GM18526 (cell line): ENCODE data around the gene KIAA1958.

Experiments
- POLR2A ChIP-seq: IDR thresholded peaks from 3 replicates; pipeline ENCODE4 v1.6.1; 2011; ENCODE audit not compliant: insufficient read length; ENCODE audit errors: extremely low read depth

The KIAA1958 gene, protein sequence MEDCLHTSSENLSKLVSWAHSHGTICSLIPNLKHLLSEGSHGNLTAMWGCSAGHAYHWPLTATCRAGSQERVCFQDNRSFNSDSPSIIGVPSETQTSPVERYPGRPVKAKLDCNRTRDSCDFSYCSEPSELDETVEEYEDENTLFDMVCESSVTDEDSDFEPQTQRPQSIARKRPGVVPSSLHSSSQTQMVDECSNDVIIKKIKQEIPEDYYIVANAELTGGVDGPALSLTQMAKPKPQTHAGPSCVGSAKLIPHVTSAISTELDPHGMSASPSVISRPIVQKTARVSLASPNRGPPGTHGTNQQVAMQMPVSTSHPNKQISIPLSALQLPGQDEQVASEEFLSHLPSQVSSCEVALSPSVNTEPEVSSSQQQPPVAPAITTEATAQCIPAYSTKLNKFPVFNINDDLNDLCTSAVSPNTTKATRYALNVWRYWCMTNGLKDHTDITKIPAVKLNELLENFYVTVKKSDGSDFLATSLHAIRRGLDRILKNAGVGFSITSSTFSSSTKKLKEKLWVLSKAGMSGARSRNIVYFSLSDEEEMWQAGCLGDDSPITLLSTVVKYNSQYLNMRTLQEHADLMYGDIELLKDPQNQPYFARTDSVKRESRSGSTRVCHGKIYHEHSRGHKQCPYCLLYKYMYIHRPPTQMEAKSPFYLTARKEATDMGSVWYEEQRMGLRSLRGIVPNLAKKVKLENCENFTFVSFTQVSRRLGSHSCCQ

DNA sequence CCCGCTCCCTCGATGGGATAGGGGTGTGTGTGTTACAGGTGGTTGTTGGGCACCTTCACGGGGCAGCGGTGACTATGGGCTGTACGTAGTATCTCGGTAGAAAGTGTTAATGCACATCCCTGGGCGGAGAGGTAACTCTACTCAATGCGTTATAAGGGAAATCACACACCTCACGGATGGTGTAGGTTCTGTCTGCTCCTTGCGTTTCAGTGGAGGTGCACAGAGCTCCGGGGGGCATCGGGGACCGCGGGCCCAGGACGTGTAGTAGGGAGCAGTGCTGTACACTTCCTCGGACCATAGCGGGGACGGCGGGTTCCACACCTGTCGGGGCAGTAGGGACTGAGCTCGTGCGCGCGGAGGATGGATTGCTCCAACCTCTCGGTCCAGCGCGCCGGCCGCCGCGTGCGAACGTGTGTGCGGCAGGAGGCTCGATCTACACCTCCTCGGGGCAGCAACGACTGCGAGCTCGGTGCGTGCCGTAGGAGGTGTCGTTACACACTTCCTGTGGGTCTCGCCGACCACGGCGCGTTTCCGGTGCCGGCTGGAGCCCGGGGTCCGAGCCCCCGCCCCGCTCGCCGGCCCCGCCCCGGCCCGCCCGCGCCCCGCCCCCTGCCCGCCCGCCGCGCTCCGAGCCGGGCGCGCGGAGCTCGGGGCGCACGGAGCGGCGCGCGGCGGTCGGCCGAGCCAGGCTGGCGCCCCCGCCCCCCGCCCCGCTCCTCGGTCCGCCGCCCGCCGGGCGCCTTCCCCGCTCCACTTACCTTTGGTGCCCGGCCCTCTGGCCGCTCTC is at the start of gene KIAA1958:
TSS of gene KIAA1958 (plus strand) at position 607 of the 787 bp plus-strand sequence. CDS start 87,254 bp downstream, outside the sequence.
- peak; percentile 96 for TF ChIP-seq POLR2A

DNA sequence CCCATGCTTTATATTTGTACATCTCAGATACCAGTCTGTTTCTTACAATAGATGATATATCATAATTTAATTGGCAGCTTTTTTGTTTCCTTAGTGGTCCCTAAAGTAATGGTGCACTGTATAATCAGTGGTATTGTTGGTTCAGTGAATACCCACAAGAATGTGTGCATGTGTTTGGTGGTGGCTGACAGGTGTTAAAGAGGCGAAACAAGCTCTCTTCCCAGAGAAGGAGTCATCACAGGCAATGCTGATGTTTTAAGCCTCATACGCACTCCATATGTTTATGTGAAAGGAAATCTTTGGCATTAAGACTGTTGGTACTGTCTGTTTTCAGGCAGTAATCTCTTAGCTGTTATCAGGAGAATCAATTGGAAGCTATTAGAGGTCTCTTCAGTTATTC is 49.2 kb upstream of the KIAA1958 start:
- no peak for TF ChIP-seq POLR2A

DNA sequence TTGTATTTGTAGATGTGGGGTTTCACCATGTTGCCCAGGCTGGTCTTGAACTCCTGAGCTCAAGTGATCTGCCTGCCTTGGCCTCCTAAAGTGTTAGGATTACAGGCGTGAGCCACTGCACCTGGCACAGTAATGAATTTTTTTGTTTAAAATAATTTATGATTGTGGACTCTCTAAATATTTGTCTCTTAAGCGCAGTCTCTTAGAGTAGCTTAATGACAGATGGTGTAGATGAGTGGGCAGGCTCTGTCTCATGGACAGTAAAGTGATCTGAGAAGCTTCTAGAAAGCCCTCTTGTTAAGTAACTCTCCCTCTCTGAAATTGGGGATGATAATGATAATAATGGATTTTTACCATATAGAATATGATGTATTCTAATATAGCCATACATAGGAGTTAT is 47.5 kb upstream of the KIAA1958 start:
- no peak for TF ChIP-seq POLR2A

GRCh38 chr9:112439825-112440224 is 46.8 kb upstream of the KIAA1958 start:
- no peak for TF ChIP-seq POLR2A

GRCh38 chr9:112443200-112443599 is 43.4 kb upstream of the KIAA1958 start:
- TF ChIP-seq POLR2A = no peak

GRCh38 chr9:112443636-112444035 is 43.0 kb upstream of the KIAA1958 start:
- TF ChIP-seq POLR2A = no peak

DNA sequence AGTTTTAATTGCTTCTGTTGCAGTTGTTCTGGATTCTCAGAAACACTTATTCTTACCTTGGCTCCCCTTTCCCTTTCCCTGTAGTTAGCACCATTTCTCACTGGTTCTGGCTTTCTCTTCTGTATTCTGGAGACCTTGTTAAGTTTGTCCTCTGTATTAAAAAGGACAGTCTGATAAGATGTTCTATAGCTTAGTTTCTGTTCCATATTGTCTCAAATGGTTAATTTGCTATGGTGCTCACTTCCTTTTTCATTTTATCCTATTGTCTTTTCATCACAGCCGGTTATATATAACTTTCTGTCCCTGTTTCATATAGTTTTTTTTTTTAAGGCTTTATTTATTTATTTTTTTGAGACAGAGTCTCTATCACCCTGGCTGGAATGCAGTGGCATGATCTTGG is 41.4 kb upstream of the KIAA1958 start:
- TF ChIP-seq POLR2A = no peak

- no peak for TF ChIP-seq POLR2A
Measured at GRCh38 chr9:112446080-112446479, 40.5 kb upstream of the KIAA1958 start.

GRCh38 chr9:112446526-112446925 is 40.1 kb upstream of the KIAA1958 start:
- TF ChIP-seq POLR2A = no peak

- TF ChIP-seq POLR2A = no peak
Measured at GRCh38 chr9:112447283-112447761, 39.3 kb upstream of the KIAA1958 start.

DNA sequence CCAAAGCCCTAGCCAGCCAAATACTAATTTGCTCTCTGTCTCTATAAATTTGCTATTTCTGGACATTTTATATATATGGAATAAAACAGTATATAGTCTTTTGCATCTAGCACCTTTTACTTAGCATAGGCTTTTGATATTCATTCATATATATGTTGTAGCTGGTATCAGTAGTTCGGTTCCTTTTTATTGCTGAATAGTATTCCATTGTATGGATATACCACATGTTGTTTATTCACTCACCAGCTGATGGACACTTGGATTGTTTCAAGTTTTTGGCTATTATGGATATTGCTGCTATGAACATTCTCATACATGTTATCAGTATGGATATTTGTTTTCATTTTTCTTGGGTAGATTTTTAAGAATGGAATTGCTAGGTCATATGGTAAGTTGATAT is 23.8 kb upstream of the KIAA1958 start:
- no peak for TF ChIP-seq POLR2A

DNA sequence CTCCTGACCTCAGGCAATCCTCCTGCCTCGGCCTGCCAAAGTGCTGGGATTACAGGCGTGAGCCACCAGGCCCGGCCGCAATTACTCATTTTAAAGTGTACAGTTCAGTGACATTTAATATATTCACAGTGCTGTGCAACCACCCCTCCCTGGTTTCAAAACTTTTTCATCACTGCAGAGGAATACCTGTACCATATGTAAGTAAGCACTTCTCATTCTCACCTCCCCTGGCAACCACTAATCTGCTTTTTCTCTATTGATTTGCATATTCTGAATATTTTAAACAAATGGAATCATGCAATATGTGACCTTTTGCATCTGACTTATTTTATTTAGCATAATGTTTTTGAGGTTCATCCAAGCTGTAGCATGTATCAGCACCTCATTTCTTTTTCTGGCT is 21.3 kb upstream of the KIAA1958 start:
- no peak for TF ChIP-seq POLR2A

- no peak for TF ChIP-seq POLR2A
Measured at GRCh38 chr9:112472996-112473395, 13.6 kb upstream of the KIAA1958 start.

- no peak for TF ChIP-seq POLR2A
Measured at GRCh38 chr9:112473986-112474385, 12.6 kb upstream of the KIAA1958 start.

GRCh38 chr9:112475318-112475717 is 11.3 kb upstream of the KIAA1958 start:
- no peak for TF ChIP-seq POLR2A
